ENCODE results near the gene CHRNA4. TPM values are rescaled to one million over a fixed set of nuclear protein-coding genes. Genes with fewer than 3 reads are reported as not detected.

The CHRNA4 gene
- total and polyA plus RNA-seq, 10 of the 15 experiments (the other 5 are each of a cell fraction or from before 2014, with no cell fraction given) = 0.04 to 0.41 (median 0.06) TPM; not detected in 5

GRCh38 chr20:63403403-63404105, 42.4 kb upstream of the CHRNA4 start:
- in situ Hi-C loops (cut with MboI) = no loop called here

DNA sequence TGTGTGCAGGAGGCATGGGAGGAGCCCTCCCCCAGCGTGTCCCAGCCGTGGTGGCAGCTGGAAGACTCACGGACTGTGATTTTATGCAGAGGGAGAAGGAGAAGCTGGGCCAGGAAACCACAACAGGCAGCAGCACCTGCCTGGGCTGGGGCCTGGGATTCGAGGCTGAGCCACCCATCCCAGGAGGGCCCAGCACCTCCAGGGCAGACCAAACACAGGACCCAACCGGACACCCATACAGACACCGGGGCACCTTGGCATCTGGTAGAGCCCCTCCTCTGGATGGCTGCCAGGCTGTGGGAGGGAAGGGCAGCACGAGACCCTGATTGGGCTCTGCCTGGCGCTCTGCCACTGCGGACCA, 41.7 kb upstream of the CHRNA4 start:
- CTCF ChIA-PET = no interaction called here
- in situ Hi-C loops (cut with MboI) = no loop called here
- TF ChIP-seq MEF2A (IDR thresholded peaks at IDR 0.05; ENCODE audit: insufficient read depth, low read depth, low read length) (no peak), RB1 (IDR thresholded peaks at IDR 0.05; ENCODE audit: borderline replicate concordance) (no peak), MAX (IDR thresholded peaks at IDR 0.05; ENCODE audit: low read depth, low read length) (no peak), ZNF384 (IDR thresholded peaks at IDR 0.05; ENCODE audit: borderline replicate concordance, low read depth, low read length) (no peak), MLLT1 (IDR thresholded peaks at IDR 0.05) (no peak)
- TF ChIP-seq, protein P1, sequence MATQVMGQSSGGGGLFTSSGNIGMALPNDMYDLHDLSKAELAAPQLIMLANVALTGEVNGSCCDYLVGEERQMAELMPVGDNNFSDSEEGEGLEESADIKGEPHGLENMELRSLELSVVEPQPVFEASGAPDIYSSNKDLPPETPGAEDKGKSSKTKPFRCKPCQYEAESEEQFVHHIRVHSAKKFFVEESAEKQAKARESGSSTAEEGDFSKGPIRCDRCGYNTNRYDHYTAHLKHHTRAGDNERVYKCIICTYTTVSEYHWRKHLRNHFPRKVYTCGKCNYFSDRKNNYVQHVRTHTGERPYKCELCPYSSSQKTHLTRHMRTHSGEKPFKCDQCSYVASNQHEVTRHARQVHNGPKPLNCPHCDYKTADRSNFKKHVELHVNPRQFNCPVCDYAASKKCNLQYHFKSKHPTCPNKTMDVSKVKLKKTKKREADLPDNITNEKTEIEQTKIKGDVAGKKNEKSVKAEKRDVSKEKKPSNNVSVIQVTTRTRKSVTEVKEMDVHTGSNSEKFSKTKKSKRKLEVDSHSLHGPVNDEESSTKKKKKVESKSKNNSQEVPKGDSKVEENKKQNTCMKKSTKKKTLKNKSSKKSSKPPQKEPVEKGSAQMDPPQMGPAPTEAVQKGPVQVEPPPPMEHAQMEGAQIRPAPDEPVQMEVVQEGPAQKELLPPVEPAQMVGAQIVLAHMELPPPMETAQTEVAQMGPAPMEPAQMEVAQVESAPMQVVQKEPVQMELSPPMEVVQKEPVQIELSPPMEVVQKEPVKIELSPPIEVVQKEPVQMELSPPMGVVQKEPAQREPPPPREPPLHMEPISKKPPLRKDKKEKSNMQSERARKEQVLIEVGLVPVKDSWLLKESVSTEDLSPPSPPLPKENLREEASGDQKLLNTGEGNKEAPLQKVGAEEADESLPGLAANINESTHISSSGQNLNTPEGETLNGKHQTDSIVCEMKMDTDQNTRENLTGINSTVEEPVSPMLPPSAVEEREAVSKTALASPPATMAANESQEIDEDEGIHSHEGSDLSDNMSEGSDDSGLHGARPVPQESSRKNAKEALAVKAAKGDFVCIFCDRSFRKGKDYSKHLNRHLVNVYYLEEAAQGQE (IDR thresholded peaks at IDR 0.05; ENCODE audit: low read depth, low read length) = no peak

More at GRCh38 chr20:63403403-63404105, 42.4 kb upstream of the CHRNA4 start:
- FAIRE-seq (no peak), ATAC-seq (no peak), DNase-seq (ENCODE audit: low read depth, low spot score) (no peak)
- BruUV-seq (replicated peaks) = no TSS peak
- H3K4me2 ChIP-seq (ENCODE audit: control insufficient read depth, insufficient read depth) = no peak overlapping the region
- H2AFZ ChIP-seq (ENCODE audit: control insufficient read depth, low read depth, low read length) = no peak overlapping the region
- WGBS (ENCODE audit: insufficient coverage, insufficient replicate concordance, low lambda C conversion rate, missing lambda C conversion rate) = 50% methylated on average over 19 of the region's 19 CpGs
- H3K9ac ChIP-seq (ENCODE audit: control insufficient read depth, insufficient read depth, low read length) = no peak overlapping the region
- SMC1A ChIA-PET (ENCODE audit: uncharacterized antibody, unreplicated experiment) = no interaction called here
- POLR2A ChIA-PET = no interaction called here
- no peak overlapping the region for H3K4me3 ChIP-seq
- intact Hi-C loops (cut with micrococcal nuclease; ENCODE audit: unreplicated experiment) = no loop called here
- RAD21 ChIA-PET (ENCODE audit: unreplicated experiment) = no interaction called here
- H3K9me3 ChIP-seq (replicated peaks; ENCODE audit: control insufficient read depth, insufficient read depth, low read length) = no peaks in the 10 kb centered on the region
- no peak for TF ChIP-seq SREBF2 (IDR thresholded peaks at IDR 0.05; ENCODE audit: low read length)
- TF ChIP-seq, protein P2, sequence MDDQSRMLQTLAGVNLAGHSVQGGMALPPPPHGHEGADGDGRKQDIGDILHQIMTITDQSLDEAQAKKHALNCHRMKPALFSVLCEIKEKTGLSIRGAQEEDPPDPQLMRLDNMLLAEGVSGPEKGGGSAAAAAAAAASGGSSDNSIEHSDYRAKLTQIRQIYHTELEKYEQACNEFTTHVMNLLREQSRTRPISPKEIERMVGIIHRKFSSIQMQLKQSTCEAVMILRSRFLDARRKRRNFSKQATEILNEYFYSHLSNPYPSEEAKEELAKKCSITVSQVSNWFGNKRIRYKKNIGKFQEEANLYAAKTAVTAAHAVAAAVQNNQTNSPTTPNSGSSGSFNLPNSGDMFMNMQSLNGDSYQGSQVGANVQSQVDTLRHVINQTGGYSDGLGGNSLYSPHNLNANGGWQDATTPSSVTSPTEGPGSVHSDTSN (IDR thresholded peaks at IDR 0.05; ENCODE audit: insufficient replicate concordance, low read depth, low read length) = no peak
- H3K27me3 ChIP-seq (replicated peaks in 1 of 2; ENCODE audit: control insufficient read depth in 2 of 2, insufficient read depth in 2 of 2, low read length in 1 of 2) = no peaks in the 10 kb centered on the region
- H3K4me1 ChIP-seq (ENCODE audit: control insufficient read depth, insufficient read depth, low read length) = no peaks in the 10 kb centered on the region
- H4K20me1 ChIP-seq (ENCODE audit: control insufficient read depth, insufficient read depth) = no peaks in the 10 kb centered on the region
- H3K27ac ChIP-seq (ENCODE audit: control insufficient read depth, insufficient read depth) = no peak overlapping the region
- CTCF ChIA-PET = no interaction called here
- H3K36me3 ChIP-seq (ENCODE audit: control insufficient read depth in 2 of 2, insufficient read depth in 2 of 2, low read length in 1 of 2) = no peaks in the 10 kb centered on the region
- no peaks in the 10 kb centered on the region for H3K79me2 ChIP-seq (ENCODE audit: control insufficient read depth, insufficient read depth, low read length)

More for the DNA sequence above, 41.7 kb upstream of the CHRNA4 start:
- Histone ChIP-seq H2AFZ (ENCODE audit: control insufficient read depth, low read depth, low read length) (no peak overlapping the region), H3K4me1 (ENCODE audit: control insufficient read depth, insufficient read depth, low read length) (no peaks in the 10 kb centered on the region), H3K36me3 (ENCODE audit: control insufficient read depth in 2 of 2, insufficient read depth in 2 of 2, low read length in 1 of 2) (no peaks in the 10 kb centered on the region), H3K27ac (ENCODE audit: control insufficient read depth, insufficient read depth) (no peak overlapping the region), H3K9me3 (replicated peaks; ENCODE audit: control insufficient read depth, insufficient read depth, low read length) (no peaks in the 10 kb centered on the region), H3K9ac (ENCODE audit: control insufficient read depth, insufficient read depth, low read length) (no peak overlapping the region), H4K20me1 (ENCODE audit: control insufficient read depth, insufficient read depth) (no peaks in the 10 kb centered on the region), H3K4me2 (ENCODE audit: control insufficient read depth, insufficient read depth) (no peak overlapping the region), H3K27me3 (replicated peaks in 1 of 2; ENCODE audit: control insufficient read depth in 2 of 2, insufficient read depth in 2 of 2, low read length in 1 of 2) (no peaks in the 10 kb centered on the region), H3K79me2 (ENCODE audit: control insufficient read depth, insufficient read depth, low read length) (no peaks in the 10 kb centered on the region), H3K4me3 (no peak overlapping the region)
- intact Hi-C loops (cut with micrococcal nuclease; ENCODE audit: unreplicated experiment) = no loop called here
- no TSS peak for BruUV-seq (replicated peaks)
- FAIRE-seq (no peak), ATAC-seq (no peak), DNase-seq (ENCODE audit: low read depth, low spot score) (no peak)
- POLR2A ChIA-PET = no interaction called here
- RAD21 ChIA-PET (ENCODE audit: unreplicated experiment) = no interaction called here
- SMC1A ChIA-PET (ENCODE audit: uncharacterized antibody, unreplicated experiment) = no interaction called here
- 33% methylated on average over 8 of the region's 9 CpGs for WGBS (ENCODE audit: insufficient coverage, insufficient replicate concordance, low lambda C conversion rate, missing lambda C conversion rate)
